Activated CD4-positive, CD25-positive, alpha-beta regulatory T cell treated with anti-CD3 and anti-CD28 coated beads, Interleukin-2, amount 50 U/mL, for 16 hours (primary cell): ENCODE data around the gene SNX18.

ENCODE experiments used
- DNase-seq: peaks from one replicate; pipeline ENCODE4 v3.0.0-alpha.2; 2020; ENCODE audit warnings: low read depth, low spot score

The SNX18 gene

DNA sequence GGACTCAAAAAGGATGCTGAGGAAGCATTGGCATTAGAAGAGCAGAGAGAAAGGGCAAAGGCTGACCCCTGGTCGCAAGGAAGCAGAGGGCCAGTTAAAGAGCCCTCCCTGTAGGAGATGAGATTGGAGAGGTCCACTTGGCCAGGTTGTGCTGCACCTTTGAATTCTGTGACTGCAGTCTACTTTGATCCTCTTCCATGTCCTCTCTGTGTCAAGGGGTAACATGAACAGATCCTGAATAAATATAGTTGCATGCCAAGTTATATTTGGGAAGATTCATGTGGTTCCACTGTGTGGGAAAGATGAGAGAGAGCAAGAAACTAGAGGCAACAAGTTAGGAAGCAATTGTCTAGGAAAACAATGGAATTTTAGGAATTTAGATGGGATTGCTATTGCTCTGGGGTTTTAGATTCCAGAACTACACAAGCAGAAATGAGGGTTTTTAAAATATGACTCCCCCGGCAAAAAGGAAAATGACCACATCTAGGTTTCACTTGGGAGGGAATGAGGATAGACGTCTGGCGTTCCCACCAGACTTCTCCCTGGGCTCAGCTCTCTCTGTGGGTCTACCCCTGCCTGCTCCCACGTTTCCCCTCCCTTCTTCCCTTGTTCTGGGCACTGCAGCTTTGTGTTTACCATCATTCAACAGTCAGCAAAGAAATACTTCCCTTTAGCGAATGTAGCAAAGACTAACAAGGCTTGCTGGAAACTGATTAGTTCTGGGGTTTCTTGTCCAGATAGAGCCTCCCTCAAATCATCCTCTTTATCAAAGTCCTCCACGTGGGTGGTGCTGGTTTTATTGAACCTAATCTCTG lies 63.6 kb downstream of the SNX18 start:
- DNase-seq, result no peak

DNA sequence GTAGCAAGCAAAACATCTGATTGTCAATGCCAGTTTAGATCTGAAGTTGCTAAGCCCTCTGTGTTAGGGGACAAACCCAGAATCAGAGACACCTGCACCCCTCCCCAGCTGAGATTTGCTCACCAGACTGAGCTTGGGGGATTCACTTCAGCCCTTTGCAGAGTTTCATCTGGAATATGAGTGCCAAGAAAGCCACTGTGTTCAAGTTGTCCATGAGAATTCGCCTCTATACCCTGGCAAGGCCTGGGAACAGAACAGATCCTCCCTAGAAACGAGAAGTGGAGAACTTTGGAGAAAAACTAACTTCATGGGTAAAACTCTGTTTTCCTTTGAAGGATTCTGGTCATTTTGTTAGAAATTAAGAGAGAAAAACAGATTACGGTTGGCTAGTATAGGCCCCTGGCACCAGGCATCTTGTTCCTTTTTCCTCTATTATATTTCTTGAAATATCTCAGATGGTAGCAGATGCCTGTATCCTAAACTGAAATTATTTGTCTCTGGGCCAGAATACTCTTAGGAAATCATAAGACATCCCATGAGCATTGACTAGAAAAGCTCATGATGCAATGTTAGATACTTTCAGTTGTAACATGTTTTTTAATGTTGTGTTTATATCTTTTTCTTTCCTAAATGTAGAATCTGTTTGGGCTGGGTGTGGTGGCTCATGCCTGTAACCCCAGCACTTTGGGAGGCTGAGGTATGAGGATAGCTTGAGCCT lies 64.4 kb downstream of the SNX18 start:
- no peak for DNase-seq

DNA sequence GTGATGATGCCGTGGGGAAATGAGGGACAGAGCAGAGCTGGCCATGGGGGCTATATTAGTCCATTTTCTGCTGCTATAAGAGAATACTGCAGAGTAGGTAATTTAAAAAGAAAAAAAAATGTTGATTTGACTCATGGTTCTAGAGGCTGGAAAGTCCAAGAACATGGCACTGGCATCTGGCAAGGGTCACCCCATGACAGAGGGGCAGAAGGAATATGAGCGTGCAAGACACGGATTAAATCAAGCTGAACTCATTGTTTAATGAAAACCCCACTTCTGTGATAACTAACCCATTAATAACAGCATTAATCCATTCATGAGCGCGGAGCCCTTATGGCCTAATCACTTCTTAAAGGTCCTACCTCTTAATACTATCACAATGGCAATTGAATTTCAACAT lies 68.8 kb downstream of the SNX18 start:
- no peak for DNase-seq

DNA sequence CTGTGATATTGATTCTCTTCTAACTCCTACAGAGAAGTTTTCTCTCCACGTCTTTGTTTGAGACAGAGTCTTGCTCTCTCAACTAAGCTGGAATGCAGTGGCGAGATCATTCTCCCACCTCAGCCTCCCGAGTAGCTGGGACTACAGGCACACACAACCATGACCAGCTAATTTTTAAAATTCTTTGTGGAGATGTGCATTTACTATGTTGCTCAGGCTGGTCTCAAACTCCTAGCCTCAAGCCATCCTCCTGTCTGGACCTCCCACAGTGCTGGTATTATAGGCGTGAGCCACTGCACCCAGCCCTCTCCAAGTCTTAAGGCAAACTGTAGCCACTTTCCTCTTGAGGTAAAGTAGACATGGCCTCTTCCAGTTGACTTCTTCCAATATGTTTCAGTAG lies 72.2 kb downstream of the SNX18 start:
- no peak for DNase-seq

DNA sequence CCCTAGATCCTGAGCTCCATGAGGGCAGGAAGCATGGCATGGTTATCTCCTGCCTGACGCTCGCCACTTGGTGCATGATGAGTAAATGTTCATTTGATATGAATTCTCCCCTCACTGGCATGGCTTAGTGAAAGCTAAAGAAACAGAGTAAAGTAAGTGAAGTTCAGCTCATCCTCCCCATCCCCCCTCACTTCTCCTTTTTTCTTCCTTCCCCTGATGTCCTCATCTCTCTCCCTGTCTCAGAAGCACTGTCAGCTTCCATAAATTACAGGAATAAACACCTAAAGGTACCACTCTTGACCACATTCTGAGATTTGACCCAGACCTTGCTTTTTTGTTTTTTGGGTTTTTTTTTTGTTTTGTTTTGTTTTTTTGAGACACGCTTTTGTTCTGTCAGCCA lies 73.3 kb downstream of the SNX18 start:
- DNase-seq, result no peak

DNA sequence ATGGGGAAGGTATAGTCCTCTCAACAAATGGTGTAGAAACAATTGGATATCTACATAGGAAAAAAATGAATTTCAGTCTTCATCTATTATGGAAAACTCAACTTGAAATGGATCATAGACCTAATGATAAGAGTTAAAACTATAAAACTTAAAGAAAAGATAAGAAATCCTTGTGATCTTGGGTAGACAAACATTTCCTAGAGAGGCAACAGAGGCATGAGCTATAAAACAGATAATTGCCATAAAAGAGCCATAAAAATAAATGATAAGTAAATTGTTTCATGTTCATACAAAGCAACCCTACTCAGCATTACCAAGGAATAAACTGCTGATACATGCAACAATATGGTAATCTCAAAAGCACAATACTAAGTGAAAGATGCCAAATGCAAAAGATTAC lies 76.2 kb downstream of the SNX18 start:
- DNase-seq, result no peak

DNA sequence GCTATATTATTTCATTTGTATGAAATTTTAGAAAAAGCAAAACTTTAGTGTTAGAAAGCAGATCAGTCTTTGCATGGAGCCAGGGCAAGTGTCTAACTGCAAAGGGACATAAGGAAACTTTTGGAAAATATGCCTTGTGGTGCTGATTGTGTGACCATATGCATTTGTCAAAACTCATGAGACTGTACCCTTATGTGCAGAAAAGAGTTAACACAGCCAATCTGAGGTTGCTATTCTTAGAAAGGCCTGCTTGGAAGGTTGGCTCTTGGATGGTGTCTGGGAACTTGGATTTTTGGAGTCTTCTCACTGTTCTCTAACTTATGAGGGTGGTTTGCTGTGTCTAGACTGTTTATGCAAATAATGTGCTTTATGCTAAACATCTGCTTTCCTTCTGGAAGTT lies 76.6 kb downstream of the SNX18 start:
- no peak for DNase-seq

DNA sequence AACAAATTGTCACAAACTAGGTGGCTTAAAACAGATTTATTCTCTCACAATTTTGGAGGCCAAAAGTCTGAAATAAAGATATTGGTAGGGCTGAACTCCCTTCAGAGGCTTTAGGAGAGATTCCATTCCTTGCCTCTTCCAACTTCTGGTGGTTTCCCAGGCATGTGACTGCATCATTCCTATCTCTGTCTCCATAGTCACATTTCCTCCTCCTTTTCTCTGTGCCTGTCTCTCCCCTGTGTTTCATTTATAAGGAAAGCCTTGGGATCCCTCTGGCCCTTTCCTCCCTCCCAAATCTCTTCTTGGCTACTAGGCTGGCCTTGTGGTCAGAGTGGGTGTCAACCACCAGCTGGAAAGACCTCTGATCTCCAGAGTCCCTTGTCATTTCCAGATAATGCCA lies 78.2 kb downstream of the SNX18 start:
- DNase-seq, result no peak
